Effector CD8-positive, alpha-beta T cell (primary cell): Measurements from ENCODE around the gene CHST7.
A peak's percentile ranks its signal among the peaks of the same experiment; 100 is the strongest.

Source experiments
- DNase-seq: peaks from one replicate; lab custom pipeline; 2025; lab: John Stamatoyannopoulos, UW

Gene CHST7

DNA sequence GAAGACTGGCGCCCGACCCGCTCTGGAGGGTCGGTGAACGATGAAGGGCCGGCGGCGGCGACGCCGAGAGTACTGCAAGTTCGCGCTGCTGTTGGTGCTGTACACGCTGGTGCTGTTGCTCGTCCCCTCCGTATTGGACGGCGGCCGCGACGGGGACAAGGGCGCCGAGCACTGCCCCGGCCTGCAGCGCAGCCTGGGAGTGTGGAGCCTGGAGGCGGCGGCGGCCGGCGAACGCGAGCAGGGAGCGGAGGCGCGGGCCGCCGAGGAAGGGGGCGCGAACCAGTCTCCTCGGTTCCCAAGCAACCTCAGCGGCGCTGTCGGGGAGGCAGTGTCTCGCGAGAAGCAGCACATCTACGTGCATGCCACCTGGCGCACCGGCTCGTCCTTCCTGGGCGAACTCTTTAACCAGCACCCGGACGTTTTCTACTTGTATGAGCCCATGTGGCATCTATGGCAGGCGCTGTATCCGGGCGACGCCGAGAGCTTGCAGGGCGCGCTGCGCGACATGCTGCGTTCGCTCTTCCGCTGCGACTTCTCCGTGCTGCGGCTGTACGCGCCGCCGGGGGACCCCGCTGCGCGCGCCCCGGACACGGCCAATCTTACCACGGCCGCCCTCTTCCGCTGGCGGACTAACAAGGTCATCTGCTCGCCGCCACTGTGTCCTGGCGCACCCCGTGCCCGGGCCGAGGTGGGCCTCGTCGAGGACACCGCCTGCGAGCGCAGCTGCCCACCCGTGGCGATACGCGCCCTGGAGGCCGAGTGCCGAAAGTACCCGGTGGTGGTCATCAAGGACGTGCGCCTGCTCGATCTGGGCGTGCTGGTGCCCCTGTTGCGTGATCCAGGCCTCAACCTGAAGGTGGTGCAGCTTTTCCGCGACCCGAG lies 568 bp downstream of the CHST7 start:
- DNase-seq = peak; percentile 13

DNA sequence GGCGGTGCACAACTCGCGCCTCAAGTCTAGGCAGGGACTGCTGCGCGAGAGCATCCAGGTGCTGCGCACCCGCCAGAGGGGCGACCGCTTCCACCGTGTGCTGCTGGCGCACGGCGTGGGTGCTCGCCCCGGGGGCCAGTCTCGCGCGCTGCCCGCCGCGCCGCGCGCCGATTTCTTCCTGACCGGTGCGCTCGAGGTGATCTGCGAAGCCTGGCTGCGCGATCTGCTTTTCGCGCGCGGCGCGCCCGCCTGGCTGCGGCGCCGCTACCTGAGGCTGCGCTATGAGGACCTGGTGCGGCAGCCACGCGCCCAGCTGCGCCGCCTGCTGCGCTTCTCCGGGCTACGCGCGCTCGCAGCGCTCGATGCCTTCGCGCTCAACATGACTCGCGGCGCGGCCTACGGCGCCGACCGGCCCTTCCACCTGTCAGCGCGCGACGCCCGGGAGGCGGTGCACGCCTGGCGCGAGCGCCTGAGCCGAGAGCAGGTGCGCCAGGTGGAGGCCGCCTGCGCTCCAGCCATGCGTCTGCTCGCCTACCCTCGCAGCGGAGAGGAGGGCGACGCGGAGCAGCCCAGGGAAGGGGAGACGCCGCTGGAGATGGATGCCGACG lies 1.3 kb downstream of the CHST7 start:
- no peak for DNase-seq

DNA sequence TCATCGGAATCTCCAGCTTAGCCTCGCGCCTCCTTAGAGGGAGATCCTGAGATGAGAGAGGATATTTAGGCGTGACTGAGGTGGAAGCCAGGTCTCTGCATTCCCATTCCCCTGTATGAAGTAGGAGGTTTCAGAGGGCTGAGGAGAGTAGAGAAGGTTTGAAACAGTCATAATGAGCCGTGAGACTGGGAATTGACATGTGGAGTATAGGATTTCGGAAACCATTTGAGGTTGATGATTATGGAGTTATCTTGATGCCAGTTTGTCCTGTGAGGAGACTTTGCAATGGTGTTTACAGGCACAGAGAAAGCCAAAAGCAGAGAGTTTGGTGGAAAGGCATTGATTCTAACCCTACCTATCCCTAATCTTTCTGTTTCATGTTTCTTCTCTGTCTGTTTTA lies 2.0 kb downstream of the CHST7 start:
- no peak for DNase-seq

DNA sequence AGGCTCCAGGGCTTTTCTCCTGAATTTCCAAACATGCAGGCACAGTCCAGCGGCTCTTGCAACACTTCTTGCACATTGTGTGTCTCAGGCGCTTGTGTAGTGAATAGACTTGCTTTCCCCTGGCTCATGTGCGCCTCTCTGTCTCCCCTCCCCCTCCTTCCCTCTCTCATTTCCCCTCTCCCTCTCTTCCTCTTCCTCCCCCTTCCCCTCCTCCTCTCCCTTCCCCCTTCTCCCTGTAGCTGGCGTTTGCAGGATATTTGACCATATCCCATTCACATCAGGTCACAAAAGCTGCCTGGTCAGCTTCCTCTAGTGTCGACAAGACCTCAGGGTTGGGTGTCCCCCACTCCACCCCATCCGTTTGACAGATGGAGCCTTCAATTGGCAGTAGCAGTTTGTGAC lies 2.4 kb downstream of the CHST7 start:
- no peak for DNase-seq

DNA sequence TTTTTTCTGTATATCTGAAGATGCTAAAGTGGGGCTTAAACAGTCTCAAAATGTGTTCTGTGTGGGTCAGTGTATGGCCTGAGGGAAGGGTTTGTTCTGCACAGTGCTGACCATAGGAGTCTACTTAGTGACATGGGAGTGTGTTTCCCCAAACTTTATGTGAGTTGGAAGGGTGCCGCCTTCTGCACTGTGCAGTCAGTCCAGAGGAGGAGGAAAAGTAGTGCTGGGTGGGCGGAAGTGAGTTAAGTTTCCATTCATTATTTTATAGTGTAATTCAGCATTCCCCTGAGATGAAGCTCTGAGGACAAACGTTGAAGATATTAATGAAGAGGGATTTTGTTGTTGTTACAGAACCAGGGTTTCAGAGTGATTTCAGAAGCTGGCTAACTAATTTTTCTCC lies 2.9 kb downstream of the CHST7 start:
- no peak for DNase-seq

DNA sequence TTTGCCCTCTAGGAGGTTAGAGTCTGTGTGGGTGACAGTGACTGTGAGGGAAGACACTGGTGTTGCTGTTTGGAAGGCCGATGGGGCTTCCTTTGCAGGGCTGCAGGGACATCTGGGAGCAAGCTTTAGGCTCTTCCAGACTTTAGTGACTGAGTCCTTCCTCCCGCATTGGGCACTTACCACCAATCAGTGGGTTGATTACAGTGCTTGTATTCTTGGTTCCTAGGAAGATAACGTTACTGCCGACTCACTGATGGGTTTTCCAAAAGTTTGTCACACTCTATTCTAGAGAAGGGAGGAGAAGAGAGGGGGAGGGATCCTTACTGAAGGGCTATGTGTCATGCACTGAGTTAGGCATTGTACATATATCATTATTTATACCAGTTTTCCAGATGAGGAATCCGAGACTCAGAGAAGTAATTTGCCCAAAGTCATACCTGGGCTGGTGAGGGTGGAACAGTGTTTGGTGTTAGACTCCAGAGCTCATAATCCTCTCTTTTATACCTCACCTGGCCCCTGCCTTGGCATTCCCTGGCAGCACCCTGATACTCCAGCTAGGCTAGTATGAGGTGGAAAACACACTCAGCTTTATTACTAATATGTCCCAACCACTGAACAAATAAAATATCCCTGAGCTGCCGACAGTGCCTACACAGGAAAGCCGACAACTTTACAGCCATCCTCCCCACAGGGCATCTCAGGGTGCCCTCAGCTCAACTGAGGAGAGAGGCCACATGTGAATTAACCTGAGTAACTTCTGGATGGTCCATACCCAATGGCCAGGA lies 3.8 kb downstream of the CHST7 start:
- no peak for DNase-seq

DNA sequence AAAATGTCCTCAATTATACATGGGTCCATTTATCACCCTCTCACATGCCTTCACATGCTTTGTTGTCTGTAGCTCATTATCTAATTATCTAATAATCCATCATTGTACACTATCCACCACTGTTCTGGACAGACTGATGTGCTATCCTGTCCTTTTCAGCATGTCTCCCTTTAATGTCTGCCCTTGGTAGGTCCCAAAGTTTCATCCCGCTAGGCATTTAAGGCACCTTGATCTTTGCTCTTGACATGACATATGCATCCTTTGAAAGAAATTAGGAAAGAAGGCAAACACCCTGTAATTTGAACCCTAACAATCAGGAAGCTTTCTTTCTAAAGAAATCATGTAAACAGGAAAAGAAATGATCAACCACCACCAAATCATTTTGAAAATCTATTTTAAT lies 5.7 kb downstream of the CHST7 start:
- DNase-seq = no peak

DNA sequence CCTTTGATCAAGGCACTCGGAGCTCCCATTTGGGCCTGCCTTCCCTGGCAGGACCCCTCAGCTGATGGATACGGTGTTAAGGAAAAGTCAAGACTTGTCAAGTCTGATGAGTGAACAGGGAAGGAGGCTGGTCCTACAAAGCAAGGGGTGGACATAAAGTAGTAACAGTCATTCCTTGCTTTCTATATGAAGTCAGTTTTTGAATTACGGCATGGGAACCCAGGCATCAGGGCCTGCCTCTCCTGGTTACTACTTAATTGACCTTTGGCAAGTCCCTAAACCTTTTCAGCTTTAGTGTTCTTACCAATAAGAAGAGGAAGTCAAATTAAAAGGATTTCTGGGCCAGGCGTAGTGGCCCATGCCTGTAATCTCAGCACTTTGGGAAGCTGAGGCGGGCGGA lies 7.0 kb downstream of the CHST7 start:
- DNase-seq = no peak

DNA sequence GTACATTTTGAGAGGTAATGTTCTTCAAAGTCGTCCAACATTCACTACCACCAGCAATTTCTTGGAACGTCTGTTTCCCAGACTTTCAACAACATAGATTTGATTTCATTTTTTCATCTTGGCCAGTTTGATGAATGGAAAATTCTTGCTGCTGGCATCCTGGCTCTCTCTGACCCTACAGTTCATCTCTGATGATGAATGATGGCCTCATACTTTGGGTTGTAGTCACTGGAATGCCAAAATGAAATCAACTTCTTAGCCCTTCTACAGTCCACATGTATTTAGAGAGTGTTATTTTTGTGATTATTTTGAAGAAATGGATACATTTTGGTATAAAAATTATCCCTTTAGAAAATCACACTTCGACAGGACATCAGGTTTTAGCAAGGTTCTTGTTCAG lies 8.8 kb downstream of the CHST7 start:
- no peak for DNase-seq

DNA sequence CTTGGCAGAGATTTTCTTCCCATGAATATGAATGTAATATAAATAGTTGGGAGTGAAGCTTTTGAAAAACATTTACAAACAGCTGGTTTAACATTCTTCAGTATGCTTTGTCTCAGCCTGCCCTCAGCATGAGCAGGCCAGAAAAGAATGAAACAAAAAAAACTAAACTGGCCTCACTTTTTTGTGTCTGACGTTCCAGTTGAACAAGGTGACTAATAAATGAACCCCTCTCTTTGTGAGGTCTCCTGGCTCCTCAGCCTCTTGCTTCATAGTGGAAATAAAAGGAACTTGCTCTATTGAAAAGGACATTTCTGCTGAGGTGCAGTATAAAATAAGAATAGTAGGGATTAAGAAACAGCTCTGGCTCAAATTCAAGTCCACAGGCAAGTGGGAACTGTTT lies 9.4 kb downstream of the CHST7 start:
- DNase-seq = no peak

DNA sequence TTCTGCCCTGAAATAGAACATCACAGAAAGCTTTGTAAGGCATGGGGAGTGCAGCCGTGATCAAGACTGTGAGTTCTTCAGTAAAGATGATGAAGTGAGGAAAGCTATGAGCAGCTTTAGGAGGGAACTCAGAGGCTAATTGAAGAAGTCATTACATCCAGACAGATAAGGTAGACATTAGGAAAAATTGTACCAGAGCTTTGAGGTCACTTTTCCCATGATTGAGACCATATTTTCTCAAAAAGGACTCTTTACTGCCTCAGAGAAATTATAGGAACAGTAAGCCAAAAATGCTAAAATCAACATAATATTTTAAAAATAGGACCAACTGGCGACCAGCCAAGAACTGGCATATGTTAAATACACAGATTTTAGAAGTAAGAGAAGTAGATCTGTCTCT lies 11.2 kb downstream of the CHST7 start:
- no peak for DNase-seq

DNA sequence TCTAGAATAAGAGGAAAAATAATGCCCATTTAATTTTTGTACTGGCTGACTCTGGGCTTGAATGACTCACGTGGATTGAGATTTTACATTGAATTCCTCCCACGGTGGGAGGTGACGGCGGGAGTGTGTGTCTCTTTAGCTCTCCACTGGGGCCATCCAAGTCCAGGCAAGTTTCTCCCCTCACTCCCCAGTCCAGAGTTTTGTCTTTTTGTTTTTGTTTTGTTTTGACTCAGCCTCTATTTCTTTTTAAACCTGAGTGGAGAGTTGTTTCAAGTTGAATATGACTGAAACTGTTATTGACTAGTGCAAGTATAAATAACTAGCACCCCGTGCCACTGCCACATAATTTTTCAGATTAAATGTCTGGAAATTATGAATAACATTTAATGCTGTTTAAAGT lies 13.6 kb downstream of the CHST7 start:
- DNase-seq = no peak

DNA sequence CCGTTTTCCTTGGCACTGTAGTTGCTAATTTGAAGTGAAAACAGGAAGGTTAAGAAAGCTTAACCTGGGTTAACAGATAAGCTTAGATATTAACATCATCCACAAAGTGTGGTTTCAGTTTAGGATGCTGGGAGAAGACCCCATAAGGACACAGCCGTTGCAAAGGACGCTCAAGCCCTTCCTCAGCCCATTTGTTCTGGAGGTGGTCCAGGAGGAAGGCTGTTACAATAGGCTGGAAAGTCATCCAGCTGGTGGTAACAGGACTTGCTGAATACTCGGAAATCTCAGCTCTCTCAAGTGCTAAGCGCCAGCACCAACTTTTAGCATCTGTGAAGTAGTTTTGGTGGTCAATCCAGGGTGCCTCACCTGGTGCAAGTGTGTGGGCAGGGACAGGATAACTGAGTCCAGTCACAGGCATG lies 14.2 kb downstream of the CHST7 start:
- DNase-seq = no peak

DNA sequence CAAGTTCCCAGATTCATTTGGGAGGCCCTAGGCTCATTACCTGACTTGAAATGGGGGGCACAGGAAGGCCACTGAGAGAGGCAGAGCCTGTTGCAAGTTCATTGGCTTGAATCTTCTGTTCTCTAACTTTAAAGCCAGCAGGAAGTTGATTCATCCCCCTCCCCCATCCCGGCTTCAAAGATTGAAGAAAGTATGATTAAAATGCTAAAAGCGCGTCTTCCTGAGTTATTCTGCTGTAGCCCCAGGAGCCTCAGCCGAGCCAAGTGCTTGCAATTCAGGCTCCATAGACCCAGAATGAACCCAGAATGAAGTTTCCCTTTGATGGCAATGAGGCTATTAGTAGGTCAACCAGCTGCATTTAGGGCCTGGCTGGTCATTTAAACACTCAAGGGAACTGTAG lies 14.7 kb downstream of the CHST7 start:
- no peak for DNase-seq

DNA sequence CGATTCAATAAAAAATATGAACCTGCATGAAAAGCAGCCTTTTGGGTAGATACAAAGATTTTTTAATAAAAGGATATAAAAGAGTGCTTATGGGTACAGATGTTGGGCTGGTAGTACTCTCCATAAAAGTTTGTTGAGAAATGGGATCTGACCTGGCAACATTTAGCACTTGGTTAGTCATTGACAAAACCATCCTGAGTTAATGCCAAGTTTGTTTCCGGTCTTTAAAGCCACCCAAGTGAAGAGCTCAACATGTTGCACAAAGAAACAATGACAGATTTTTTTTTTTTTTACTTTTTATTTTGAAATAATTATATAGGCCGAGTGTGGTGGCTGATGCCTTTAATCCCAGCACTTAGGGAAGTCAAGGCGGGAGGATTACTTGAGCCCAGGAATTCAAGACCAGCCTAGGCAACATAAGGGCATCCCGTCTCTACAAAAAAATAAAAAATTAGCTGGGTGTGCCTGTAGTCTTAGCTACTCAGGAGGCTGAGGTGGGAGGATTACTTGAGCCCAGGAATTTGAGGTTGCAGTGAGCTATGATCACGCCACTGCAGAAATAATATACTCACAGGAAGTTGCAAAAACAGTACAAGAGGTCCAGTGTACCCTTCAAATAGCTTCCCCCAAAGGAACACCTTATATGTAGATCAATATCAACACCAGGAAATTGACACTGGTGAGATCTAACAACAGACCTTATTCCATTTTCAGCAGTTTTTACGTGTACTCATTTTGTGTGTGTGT lies 16.6 kb downstream of the CHST7 start:
- no peak for DNase-seq

DNA sequence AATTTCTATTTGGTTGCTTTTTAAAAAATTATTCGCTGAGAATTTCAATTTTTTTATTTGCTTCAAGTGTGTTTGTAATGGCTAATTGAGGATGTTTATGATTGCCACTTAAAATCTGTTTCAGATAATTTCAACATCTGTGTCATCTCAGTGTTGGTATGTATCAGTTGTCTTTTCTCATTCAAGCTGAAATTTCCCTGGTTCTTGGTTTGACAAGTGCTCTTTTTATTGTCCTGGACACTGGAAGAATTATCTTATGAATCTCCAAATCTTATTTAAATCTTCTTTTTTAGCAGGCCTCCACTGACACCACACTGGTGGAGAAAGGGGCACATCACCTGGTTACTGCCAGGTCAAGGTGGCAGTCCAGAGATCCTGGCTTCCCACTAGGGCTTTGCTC lies 21.5 kb downstream of the CHST7 start:
- DNase-seq = no peak

DNA sequence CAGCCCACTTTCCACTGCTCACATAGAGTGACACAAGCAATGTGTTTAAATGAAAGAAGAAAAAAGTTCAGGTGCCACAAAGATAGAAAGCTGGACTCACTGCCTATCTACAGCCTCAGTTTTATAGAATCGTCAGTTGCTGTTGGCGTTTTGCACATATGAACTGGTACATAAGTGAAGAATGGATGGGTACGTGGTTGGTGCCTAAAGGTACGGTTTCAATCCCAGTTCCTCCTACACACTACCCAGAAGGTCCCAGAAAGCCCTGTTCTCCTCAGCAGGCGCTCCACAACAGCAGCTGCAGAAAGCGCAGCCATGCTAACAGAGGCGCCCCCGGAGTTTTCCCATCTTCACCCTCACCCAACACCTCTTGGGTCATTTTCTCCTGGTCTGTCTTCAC lies 23.6 kb downstream of the CHST7 start:
- no peak for DNase-seq

DNA sequence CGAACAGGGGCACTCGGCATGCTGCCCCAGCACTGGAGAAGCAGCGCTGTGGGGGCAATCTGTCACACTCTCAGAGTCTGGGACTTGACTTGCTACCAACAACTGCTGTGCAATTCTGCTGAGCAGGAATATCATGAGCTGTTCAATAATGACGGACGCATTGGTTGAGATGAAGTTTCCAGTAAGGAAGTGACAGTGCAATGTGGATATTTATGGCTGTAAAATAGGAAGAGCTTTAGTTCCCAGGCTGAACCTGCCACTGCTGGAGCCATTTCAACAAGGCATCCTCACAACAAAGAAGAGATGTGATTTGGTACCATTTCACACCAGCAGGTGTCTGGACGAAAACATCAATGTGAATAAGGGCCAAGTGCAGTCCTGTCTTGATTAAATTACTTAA lies 24.2 kb downstream of the CHST7 start:
- DNase-seq = no peak

DNA sequence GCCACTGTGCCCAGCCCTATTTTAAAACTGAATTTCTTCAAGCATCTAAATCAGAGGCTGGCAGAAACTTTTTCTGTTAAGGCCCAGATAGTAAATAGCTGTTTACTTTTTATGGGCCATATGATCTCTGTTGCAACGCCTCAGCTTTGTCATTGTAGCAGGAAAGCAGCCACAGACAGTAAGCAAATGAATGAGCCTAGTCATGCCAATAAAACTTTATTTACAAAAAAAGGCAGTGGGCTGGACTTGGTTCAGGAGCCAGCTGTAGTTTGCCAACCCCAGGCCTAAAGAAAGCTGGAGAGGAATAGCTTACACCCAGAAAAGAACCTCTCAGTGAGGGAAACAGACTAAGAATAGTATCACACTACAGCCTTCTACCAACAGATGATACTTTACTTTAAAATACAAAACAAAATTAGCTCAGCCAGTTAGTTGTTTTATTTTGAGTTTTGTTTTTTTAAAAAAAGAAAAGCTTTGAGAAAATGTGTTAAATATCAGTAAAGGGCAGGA lies 25.5 kb downstream of the CHST7 start:
- DNase-seq = no peak

DNA sequence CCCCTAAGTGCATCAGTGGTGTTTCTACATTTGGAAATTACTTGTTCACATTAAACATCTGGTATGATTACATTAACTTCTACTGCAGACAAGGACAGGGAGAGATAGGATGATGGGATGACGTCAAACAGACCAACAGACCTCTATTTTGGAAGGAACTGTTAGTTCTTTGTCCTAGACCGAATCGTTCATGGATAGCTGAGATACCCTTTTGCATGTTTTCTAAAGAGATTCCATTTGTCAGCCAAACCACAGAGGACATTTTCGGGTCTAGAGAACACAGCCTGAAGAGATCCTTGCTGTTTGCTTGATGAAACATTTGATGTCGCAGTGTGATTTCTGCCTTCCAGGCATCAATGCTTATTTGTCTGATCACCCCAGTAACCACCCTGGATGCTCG lies 27.7 kb downstream of the CHST7 start:
- no peak for DNase-seq

DNA sequence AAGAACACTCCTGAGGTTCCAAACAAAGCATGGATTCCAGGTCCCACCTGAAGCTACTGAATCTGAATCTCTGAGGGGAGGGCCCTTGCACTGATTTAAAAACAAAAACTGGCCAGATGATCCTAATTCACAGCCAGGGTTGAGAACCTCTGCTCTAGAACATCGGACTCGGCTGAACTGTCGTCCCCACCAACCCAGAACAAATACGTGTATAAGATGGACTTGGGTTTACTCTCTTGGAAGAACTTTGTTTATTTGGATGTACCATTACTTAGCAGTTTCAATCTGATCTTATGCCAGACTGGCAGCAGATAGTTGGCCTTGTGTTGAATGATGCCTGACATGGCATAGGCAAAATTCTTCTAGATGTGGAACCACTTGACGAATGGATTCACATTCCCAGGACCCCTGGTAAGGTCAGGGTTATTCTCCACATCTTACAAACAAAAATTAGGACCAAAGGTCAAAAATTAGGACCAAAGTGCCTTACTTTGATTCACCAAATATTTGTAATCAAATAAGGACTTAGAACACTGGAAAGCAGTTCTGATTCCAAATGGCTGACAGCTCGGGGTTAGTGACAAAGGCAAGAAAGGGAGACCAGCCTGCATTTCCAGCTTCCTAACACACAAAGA lies 29.0 kb downstream of the CHST7 start:
- no peak for DNase-seq

DNA sequence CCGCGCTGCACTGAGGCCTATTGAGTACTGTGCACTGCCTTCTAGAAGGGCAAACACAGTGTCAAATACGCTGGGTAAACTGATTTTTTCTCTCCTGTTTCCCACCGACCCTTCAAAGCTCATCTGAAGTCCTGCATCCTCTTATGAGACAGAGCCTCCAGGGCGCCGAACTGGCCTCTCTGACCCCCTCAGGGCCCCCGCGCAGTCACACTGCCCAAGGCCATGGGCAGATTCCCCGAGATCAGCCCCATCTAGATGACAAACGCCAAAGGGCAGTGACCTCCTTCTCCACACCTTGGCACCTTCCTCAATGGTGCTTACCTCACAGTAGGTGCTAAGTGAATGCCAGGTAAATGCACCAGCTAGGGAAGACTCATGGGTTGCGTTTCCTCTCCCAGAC lies 34.4 kb downstream of the CHST7 start:
- DNase-seq = no peak
